ENCODE measurements around the gene PLAGL2.
"Not testable (repeated sequence)": the region's sequence is repeated elsewhere in the genome, so short reads cannot be mapped to it uniquely, and the experiment has no call there.

Gene PLAGL2, protein sequence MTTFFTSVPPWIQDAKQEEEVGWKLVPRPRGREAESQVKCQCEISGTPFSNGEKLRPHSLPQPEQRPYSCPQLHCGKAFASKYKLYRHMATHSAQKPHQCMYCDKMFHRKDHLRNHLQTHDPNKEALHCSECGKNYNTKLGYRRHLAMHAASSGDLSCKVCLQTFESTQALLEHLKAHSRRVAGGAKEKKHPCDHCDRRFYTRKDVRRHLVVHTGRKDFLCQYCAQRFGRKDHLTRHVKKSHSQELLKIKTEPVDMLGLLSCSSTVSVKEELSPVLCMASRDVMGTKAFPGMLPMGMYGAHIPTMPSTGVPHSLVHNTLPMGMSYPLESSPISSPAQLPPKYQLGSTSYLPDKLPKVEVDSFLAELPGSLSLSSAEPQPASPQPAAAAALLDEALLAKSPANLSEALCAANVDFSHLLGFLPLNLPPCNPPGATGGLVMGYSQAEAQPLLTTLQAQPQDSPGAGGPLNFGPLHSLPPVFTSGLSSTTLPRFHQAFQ

GRCh38 chr20:32207626-32208498 is at the start of gene PLAGL2, which contains the start of gene POFUT1:
Gene PLAGL2, minus strand, starts transcription at chr20:32207743. Its CDS starts 5,565 bp downstream, at chr20:32202178.
Gene POFUT1, plus strand, starts transcription at chr20:32207880. Its CDS starts 62 bp downstream, at chr20:32207942.
- peak; percentile 85 to 86 for DNase-seq (ENCODE audit: low read depth in 2 of 2)

DNA sequence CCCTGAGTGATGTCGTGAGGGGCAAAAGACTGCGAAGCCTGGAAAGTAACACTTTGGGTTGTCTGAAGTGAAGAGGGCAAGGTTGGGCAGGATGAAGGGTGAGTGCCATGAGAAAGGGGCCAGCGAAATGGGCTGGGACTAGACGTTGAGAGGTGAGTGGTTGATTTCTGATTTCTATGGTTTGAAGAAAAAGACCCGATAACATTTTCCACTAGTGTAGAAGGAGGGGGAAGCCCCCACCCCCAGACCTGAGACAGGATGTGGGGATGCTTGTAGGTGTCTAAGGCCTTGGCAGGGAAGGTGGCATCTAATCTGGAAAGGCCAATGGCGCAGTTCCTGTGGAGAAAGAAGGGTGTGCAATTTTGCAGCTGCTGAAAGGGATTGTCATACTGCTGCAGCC is 44.6 kb upstream of the PLAGL2 start:
- peak; percentile 74 to 83 for DNase-seq (ENCODE audit: low read depth in 2 of 2)

DNA sequence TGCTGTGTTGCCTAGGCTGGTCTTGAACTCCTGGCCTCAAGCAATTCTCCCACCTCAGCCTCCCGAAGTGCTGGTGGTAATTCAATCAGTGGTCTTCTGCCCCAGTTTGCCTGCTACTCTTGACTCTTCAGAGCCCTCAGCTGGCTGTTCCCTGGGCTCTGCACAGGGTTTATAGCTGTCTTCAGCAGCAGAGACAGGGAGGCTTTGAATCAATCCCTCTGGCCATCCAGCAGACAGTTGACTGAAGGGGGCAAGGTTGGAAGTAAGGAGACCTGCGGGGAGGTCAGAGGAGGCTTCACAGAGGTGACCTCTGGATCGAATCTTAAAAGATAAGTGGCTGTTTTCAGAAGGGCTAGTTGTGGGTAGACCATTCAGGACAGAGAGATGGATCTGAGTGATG is 43.9 kb upstream of the PLAGL2 start:
- no peak for DNase-seq (ENCODE audit: low read depth in 2 of 2)

- no peak for DNase-seq (ENCODE audit: low read depth in 2 of 2)
Measured at GRCh38 chr20:32249030-32249738, 41.6 kb upstream of the PLAGL2 start.

DNA sequence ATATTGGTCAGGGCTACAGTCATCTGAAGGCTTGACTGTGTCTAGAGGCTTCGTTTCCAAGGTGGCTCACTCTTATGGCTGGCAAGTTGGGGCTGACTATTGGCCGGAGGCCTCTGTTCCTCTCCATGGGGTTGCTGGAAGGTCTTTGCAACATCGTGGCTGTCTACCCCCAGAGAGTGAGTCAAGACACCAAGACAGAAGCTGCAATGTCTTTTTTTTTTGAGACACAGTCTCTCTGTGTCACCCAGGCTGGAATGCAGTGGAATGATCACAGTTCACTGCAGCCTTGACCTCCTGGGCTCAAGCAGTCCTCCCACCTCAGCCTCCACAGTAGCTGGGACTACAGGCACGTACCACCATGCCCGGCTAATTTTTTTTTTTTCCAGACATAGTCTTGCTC is 40.5 kb upstream of the PLAGL2 start:
- DNase-seq (ENCODE audit: low read depth in 2 of 2): no peak

DNA sequence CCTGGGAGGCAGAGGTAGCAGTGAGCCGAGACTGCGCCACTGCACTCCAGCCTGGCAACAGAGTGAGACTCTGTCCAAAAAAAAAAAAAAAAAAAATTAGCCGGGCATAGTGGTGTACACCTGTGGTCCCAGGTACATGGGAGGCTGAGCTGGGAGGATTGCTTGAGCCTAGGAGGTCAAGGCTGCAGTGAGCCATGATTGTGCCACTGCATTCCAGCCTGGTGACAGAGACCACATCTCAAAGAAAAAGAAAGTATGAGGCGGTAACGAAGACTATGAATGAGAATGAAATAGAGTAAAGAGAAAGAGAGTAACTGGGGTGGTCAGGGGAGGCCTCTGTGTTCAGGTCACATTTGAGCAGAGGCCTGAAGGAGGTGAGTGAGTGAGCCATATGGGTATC is 38.7 kb upstream of the PLAGL2 start:
- DNase-seq (ENCODE audit: low read depth in 2 of 2): not testable (repeated sequence)

- DNase-seq (ENCODE audit: low read depth in 2 of 2): no peak
Measured at GRCh38 chr20:32244959-32245358, 37.4 kb upstream of the PLAGL2 start.

DNA sequence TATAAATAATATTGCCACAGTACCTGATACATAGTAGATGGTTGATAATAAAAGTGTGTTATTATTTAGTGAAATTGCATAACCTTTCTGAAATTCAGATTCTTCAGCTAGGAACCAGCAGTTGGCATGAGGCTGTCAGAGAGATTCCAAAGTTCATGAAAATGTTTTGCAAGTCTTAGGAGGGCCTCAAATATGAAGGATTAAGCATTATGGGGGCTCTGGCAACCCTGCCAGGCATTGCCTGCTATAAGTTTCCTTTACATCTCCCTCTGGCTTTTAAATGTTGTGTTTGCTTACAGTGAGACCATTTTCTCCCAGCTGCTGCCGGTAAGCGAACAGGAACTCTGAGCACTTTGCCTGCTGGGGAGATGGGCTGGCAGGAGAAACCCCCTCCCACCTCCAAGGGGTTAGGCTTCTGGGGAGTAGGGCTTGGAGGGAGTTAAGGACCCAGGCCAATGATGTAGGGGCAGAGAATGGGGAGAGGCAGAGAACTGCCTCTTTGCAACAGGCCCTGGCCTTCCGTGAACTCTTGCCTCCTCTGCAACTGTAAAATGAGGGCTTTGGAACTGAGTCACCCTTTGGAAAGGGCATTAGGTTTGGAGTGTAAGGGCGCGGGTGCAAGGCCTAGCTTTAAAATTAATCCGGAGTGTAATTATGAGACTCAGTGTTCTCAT is 36.7 kb upstream of the PLAGL2 start:
- DNase-seq (ENCODE audit: low read depth in 2 of 2): no peak

DNA sequence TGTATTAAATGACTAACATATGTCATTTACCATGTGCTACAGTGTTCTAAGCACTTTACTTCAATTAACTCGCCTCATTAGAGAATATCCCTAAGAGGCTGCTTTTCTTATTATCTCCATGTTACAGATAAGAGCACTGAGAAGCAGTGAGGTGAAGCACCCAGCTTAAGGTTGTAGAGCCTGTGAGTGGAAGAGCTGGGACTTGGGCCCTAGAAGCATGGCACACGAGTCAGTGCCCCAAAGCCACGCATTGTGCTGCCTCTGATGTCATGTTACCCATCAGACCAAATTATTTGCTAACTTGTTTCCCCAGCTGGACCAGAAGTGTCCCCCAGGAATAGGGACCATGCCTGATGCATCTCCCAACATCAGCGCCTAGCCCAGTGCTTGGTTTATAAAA is 34.3 kb upstream of the PLAGL2 start:
- no peak for DNase-seq (ENCODE audit: low read depth in 2 of 2)

GRCh38 chr20:32240205-32240604 is 32.7 kb upstream of the PLAGL2 start:
- no peak for DNase-seq (ENCODE audit: low read depth in 2 of 2)

GRCh38 chr20:32238483-32239425 is 31.2 kb upstream of the PLAGL2 start:
- no peak for DNase-seq (ENCODE audit: low read depth in 2 of 2)

DNA sequence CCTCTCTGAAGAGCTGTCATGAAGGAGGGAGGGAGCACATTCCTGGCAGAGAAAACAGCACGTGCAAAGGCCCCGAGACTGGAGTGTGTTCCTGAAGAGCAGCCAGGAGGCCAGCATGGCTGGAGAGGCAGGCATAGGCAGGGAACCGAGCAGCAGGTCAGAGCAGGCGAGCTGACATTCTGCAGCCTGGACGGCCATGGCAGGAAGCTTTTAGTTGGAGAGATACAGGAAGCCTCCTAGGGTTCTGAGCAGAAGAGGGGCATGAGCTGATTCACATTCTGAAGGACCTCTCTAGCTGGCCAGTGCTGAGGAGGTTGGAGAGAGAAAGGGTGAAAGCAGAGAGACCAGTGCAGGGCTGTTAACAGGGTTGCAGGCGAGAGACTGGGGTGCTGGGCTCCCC is 29.9 kb upstream of the PLAGL2 start:
- DNase-seq (ENCODE audit: low read depth in 2 of 2): no peak

- no peak for DNase-seq (ENCODE audit: low read depth in 2 of 2)
Measured at GRCh38 chr20:32236819-32237218, 29.3 kb upstream of the PLAGL2 start.

- DNase-seq (ENCODE audit: low read depth in 2 of 2): no peak
Measured at GRCh38 chr20:32236048-32236533, 28.5 kb upstream of the PLAGL2 start.

DNA sequence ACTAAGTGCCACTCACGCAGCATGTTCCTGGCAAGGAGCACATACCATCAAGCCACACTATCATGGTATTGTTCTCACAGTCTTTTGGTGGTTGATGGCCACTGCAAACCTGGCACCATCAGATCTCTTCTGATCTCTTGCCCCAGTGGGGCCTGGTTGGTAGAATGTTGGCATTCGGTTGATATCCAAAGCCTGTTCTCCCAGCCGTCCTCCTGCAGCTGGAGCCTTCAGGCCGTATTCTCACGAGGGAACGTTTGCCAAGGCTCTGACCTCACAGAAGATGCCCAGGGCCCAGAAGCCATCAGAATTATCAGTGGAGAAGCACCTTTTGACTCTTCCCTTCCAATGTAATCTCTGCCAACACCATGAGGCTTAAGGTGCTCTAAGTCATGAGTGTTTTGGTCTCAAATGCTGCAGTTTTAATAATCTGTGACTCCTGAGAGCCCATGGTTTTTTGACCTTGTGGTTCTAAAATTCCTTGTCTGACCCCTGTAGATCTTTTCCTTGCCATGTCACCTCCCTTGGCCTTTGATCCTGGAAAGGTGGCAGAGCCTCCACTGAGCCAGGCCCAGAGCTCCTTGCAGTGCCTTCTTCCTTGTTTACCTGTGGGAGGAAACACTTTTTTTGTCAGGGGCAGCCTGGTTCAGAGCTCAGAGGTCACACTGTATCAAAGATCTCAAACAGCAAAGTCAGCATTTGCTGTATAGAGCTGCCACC is 27.9 kb upstream of the PLAGL2 start:
- DNase-seq (ENCODE audit: low read depth in 2 of 2): no peak

DNA sequence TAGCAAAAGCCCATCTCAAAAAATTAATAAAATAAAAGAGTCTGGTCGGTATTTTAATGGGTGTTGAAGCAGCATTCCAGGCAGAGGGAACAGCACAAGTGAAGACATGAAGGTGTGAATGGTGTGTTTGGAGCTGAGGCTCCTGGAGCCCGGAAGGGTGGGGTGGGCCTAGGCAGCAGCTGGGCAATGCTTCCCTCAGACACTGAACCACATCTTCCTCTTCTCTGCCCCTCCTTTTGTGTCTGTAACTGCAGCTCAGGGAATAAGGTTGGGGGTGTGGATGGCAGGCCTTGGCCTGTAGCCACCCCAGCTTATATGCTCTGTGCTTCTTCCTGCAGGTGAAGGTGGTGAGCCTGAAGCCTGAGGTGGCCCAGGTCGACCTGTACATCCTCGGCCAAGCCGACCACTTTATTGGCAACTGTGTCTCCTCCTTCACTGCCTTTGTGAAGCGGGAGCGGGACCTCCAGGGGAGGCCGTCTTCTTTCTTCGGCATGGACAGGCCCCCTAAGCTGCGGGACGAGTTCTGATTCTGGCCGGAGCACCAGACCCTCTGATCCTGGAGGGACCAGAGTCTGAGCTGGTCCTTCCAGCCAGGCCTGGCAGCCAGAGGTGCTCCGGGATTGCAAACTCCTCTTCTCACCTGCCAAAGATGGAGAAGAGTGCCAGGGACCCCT is 26.7 kb upstream of the PLAGL2 start:
- DNase-seq (ENCODE audit: low read depth in 2 of 2): no peak

GRCh38 chr20:32233286-32233685 is 25.7 kb upstream of the PLAGL2 start:
- no peak for DNase-seq (ENCODE audit: low read depth in 2 of 2)

DNA sequence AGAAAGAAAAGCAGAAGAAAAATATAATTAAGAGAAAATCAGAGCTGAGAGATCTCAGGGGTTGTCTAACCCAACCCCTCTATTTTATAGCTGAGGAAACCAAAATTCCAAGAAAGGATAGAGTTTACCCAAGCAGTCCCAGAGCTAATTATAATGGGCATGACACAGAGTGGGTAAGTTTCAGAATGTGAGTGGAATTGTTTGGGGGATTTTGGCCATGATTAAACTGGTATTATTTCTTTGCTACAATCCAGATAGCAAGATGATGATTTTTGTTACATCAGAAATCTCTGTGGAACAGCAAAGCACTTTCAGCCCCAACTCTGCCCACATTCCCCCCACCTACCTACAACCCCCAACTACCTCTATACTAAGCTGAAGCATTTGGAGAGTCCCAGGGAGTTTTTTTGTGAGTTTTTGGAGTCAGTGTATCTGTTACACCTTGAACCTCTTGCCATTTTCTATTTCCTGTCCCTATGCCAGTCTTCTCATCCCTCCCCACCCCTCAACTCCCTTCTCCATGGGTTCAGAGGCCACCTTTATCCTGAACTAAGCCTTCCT is 24.9 kb upstream of the PLAGL2 start:
- DNase-seq (ENCODE audit: low read depth in 2 of 2): no peak
